Jurkat, Clone E6-1 (cell line): ENCODE measurements around the gene A1CF. TPM values are rescaled to one million over a fixed set of nuclear protein-coding genes. Genes with fewer than 3 reads are reported as not detected.
"Not testable (repeated sequence)": the region's sequence is repeated elsewhere in the genome, so short reads cannot be mapped to it uniquely, and the experiment has no call there.

Experiments
- DNase-seq: peaks from one replicate; pipeline ENCODE4 v3.0.0-alpha.2; 2011; ENCODE audit warnings: low read depth, low spot score
- H3K4me3 ChIP-seq: 2 replicates; pipeline ENCODE4 v1.5.1; 2011; ENCODE audit warnings: mild to moderate bottlenecking, low read length, control low read depth, moderate library complexity
- polyA plus RNA-seq: library from polyadenylated mRNA; unstranded; fragments of >200 nt; gene quantifications from one replicate; pipeline ENCODE4 v1.2.1, GENCODE V29; 2012; ENCODE audit warnings: missing spikeins; ENCODE audit not compliant: insufficient read length, insufficient read depth

A1CF gene, protein sequence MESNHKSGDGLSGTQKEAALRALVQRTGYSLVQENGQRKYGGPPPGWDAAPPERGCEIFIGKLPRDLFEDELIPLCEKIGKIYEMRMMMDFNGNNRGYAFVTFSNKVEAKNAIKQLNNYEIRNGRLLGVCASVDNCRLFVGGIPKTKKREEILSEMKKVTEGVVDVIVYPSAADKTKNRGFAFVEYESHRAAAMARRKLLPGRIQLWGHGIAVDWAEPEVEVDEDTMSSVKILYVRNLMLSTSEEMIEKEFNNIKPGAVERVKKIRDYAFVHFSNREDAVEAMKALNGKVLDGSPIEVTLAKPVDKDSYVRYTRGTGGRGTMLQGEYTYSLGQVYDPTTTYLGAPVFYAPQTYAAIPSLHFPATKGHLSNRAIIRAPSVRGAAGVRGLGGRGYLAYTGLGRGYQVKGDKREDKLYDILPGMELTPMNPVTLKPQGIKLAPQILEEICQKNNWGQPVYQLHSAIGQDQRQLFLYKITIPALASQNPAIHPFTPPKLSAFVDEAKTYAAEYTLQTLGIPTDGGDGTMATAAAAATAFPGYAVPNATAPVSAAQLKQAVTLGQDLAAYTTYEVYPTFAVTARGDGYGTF
- polyA plus RNA-seq: not detected

- H3K4me3 ChIP-seq: no peak within 1 kb of the TSS
- DNase-seq: no peak
Observed at GRCh38 chr10:50885097-50885859, at the start of gene A1CF. Gene A1CF, minus strand, starts transcription at chr10:50885627. Its CDS starts 25,687 bp downstream, at chr10:50859940.

GRCh38 chr10:50931948-50932431 is 46.6 kb upstream of the A1CF start:
- DNase-seq: no peak

GRCh38 chr10:50929670-50930069 is 44.2 kb upstream of the A1CF start:
- DNase-seq: no peak
- no peak overlapping the region for H3K4me3 ChIP-seq

More at GRCh38 chr10:50931948-50932431, 46.6 kb upstream of the A1CF start:
- no peak overlapping the region for H3K4me3 ChIP-seq

DNA sequence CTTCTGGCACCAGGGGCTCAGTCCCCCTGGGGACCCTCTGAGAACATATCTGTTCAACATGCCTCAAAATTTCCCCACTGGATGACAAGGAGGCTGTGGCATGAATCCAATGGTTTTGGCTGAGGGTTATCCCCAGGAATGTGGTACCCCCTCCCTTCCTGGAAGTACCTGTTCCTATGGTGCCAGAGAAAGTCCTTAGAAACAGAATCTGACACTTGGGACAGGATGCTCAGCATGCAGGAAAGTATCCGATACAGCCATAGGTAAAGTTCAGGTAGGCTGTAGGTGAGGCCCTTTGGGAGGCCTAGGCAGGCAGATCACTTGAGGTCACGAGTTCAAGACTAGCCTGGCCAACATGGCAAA is 42.7 kb upstream of the A1CF start:
- no peak for DNase-seq
- no peak overlapping the region for H3K4me3 ChIP-seq

DNA sequence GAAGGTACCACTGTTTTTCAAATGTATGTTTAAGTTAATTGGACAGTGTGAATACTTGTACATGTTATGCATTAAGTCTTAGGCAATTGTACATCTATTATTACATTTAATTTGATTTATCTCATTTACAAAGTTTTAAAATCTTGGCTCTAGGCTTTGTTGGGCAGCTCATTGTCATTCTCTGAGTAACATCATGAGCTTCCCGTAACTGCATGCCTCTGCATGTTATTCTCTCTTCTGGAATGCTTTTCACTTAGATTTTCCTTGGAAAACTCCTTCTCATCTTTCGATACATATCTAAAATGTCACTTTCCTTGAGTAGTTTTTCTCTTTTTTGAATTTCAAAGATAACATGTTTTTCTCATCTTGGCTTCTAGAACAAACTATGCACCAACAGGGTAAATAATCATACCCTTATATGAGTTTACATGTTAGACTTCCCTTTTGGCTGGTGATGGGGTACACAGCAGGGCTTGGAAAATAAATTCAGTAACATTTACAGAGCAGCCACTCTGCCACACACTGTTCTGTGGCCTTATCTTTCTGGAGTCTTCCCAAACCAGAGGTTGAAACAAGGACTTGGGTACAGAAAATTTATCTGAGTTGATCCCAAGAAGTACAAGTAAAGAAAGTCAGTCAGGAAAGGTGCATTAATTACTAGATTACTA is 42.2 kb upstream of the A1CF start:
- H3K4me3 ChIP-seq: no peak overlapping the region
- DNase-seq: no peak

- not testable (repeated sequence) for H3K4me3 ChIP-seq, DNase-seq
Observed at GRCh38 chr10:50923471-50923870, 38.0 kb upstream of the A1CF start.

DNA sequence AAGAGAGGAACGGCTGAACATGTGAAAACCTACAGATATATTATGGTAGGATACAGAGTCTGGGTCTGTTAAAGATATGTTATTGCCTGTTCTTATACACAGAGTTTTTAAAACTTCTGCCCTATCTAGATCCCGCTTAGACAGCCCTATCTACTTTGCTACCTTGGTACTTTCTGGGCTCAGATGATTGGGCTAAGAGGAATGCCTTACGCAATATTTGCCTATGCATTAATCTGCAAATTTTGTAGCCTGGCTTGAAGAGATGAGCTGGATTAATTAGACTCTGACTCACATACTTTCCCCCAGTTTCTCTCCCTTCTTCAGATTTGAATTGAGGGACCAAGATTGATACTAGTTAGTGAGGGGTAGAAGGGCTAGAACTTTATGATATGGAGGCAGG is 33.6 kb upstream of the A1CF start:
- DNase-seq: no peak

GRCh38 chr10:50918529-50918928 is 33.1 kb upstream of the A1CF start:
- DNase-seq: no peak
- H3K4me3 ChIP-seq: no peak overlapping the region

More for the DNA sequence above, 33.6 kb upstream of the A1CF start:
- H3K4me3 ChIP-seq: no peak overlapping the region

GRCh38 chr10:50917486-50917885 is 32.1 kb upstream of the A1CF start:
- no peak for DNase-seq
- H3K4me3 ChIP-seq: no peak overlapping the region

DNA sequence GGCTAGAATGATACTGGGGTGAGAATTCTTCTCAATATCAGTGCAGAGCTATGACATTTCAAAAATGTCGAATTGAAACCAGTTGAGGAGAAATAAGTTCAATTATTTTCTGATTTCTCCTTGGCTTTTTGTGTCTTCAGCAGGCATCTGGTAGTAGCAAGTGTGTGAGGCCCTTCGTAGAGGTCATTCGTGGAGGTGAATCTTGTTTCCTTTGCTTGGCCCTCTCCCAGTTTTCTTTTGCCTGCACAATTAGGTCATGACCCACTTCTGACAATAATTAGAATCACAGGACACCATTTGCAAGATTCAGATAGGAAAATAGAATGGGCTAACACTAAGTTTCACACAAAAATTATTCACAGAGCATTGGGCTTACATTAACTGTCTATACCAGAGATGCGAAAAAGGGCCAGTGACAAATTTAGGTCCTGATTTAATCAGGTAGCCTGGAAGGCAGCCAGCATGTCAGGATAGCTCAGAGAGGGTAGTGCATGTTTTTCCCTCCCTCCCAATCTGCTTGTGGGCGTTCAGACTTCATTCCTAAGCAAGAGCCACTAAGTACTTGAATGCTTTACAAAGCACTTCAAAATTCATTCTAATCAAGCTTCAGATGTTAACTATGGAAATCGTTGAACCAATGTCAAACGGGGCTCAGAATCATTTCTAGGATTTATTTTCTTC is 24.0 kb upstream of the A1CF start:
- no peak for DNase-seq
- no peak overlapping the region for H3K4me3 ChIP-seq

GRCh38 chr10:50908366-50908765 is 22.9 kb upstream of the A1CF start:
- H3K4me3 ChIP-seq: no peak overlapping the region
- no peak for DNase-seq

- DNase-seq, H3K4me3 ChIP-seq: not testable (repeated sequence)
Observed at GRCh38 chr10:50905797-50906196, 20.4 kb upstream of the A1CF start.

GRCh38 chr10:50896721-50897120 is 11.3 kb upstream of the A1CF start:
- no peak overlapping the region for H3K4me3 ChIP-seq
- no peak for DNase-seq

GRCh38 chr10:50894312-50894711 is 8.9 kb upstream of the A1CF start:
- DNase-seq: no peak
- H3K4me3 ChIP-seq: no peak overlapping the region

GRCh38 chr10:50892467-50892866 is 7.0 kb upstream of the A1CF start:
- H3K4me3 ChIP-seq: no peak overlapping the region
- no peak for DNase-seq

- no peak for DNase-seq
- no peak overlapping the region for H3K4me3 ChIP-seq
Observed at GRCh38 chr10:50884302-50884701, 1.1 kb downstream of the A1CF start.

DNA sequence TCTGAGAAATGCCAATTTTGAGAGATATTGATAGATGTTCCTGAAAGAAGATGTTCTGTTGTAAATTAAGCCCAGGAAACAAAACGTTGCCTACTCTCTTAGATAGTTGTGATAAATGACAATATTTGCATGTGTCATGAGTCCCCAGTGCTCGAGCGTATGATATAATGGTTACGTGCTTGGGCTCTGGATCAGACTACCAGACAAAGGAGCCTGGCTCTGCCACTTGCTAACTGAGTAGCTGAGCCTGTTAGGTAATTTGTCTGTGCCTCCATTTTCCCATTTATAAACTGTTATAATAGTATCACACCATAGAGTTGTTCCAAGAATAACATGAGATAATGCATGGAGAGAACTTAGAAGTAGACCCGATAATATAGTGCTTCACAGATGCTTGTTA is 1.8 kb downstream of the A1CF start:
- H3K4me3 ChIP-seq: no peak overlapping the region
- DNase-seq: no peak

DNA sequence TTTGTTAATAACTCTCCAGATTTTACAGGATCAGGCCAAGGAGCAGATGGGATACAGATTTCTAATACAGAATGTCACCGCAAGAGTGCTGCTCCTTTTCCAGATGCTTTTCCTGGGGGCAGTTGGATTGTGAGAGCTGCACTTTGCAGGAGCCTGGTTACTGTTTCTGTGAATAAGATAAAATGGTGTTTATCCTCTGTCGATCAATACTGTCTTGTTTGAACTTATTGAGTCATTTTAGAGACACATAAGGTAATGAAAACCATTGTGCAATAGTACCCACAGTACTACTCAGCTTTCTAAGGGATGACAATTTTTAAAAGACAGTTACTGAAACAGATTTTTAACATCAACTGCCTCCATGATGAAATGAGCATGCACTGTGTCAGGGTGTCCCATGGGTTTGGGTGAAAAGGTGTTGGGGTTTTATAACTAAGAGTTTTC is 2.9 kb downstream of the A1CF start:
- DNase-seq: no peak
- H3K4me3 ChIP-seq: no peak overlapping the region

DNA sequence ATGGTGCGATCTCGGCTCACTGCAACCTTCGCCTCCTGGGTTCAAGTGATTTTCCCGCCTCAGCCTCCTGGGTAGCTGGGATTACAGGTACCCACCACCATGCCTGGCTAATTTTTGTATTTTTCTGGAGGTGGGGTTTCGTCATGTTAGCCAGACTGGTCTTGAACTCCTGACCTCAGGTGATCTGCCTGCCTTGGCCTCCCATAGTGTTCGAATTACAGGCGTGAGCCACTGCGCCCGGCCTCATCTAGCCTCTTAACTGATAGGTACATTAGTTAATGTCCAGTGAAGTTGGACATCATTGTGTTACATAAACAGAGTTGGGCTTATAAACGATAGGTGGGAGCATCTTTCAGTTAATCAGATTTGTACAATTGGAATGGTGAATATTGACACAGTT is 4.4 kb downstream of the A1CF start:
- not testable (repeated sequence) for H3K4me3 ChIP-seq, DNase-seq
